ENCODE measurements around the gene ANKRD34A.

- TF ChIP-seq HNF4G (IDR thresholded peaks at IDR 0.05; ENCODE audit: borderline replicate concordance, low read depth, low read length), result no peak
- TF ChIP-seq HNF4G (CRISPR knock-in tag; IDR thresholded peaks at IDR 0.05; ENCODE audit: borderline replicate concordance, low read depth), result no peak
- no peak for TF ChIP-seq CTCF (CRISPR knock-in tag; IDR thresholded peaks at IDR 0.05)
- TF ChIP-seq ZNF747 (CRISPR knock-in tag; IDR thresholded peaks at IDR 0.05; ENCODE audit: borderline replicate concordance), result peak; percentile 53; the same call in 1 of the 2 replicates
- TF ChIP-seq SNAI1 (CRISPR knock-in tag; IDR thresholded peaks at IDR 0.05; ENCODE audit: borderline replicate concordance), result no peak
- TF ChIP-seq FOSL1 (CRISPR knock-in tag; IDR thresholded peaks at IDR 0.05; ENCODE audit: borderline replicate concordance), result no peak
- TF ChIP-seq POLR2A (IDR thresholded peaks at IDR 0.05; ENCODE audit: insufficient read depth in 1 of 2, low read depth in 2 of 2, low read length in 2 of 2), result peak; percentile 59 to 71
- TF ChIP-seq ZBED4 (CRISPR knock-in tag; IDR thresholded peaks at IDR 0.05; ENCODE audit: borderline replicate concordance), result no peak
- TF ChIP-seq HNRNPUL1 (IDR thresholded peaks at IDR 0.05; ENCODE audit: low read depth, low read length), result no peak
- no peak for TF ChIP-seq ZBTB26 (CRISPR knock-in tag; IDR thresholded peaks at IDR 0.05; ENCODE audit: borderline replicate concordance)
- TF ChIP-seq, protein P1, sequence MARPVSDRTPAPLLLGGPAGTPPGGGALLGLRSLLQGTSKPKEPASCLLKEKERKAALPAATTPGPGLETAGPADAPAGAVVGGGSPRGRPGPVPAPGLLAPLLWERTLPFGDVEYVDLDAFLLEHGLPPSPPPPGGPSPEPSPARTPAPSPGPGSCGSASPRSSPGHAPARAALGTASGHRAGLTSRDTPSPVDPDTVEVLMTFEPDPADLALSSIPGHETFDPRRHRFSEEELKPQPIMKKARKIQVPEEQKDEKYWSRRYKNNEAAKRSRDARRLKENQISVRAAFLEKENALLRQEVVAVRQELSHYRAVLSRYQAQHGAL (CRISPR knock-in tag; IDR thresholded peaks at IDR 0.05; ENCODE audit: not compliant biosample characterization), result no peak
- TF ChIP-seq CHD4 (IDR thresholded peaks at IDR 0.05; ENCODE audit: borderline replicate concordance, low read length), result no peak
- no peak for TF ChIP-seq MEIS1 (CRISPR knock-in tag; IDR thresholded peaks at IDR 0.05; ENCODE audit: borderline replicate concordance)
- TF ChIP-seq MTF2 (CRISPR knock-in tag; IDR thresholded peaks at IDR 0.05; ENCODE audit: borderline replicate concordance), result no peak
Measured at GRCh38 chr1:145957443-145958319, 6.7 kb downstream of the ANKRD34A start, which contains the start of gene LIX1L.
